HEK293 (cell line): Measurements from ENCODE around the gene FOXD3.

Experiments used
- CTCF ChIA-PET: fragments of 350-600 bp; formaldehyde crosslinking; extraction: SDS; loops from one replicate; lab custom pipeline; 2021; ENCODE audit warnings: antibody characterized with exemption; lab: Yijun Ruan, JAX
- POLR2A ChIA-PET: fragments of 300-600 bp; formaldehyde crosslinking; extraction: SDS; loops from one replicate; lab custom pipeline; 2020; ENCODE audit warnings: antibody characterized with exemption, inconsistent platforms; lab: Yijun Ruan, JAX
- H3K27ac ChIP-seq: fragments of 200-500 bp; sonication (Bioruptor generic); 2 replicates; pipeline ENCODE4 v1.5.1; 2014; ENCODE audit warnings: low read depth, low read length, control low read depth, inconsistent platforms; ENCODE audit errors: extremely low read depth
- H3K36me3 ChIP-seq, 2 experiments: fragments of 200-500 bp in 1 of 2; sonication (Bioruptor generic) in 1 of 2; 1 replicate in 1 of 2; 2 replicates in 1 of 2; pipeline ENCODE4 v1.5.1; 2014 to 2017; ENCODE audit warnings: inconsistent platforms in 2 of 2, low read length in 2 of 2; ENCODE audit not compliant: control insufficient read depth in 2 of 2, insufficient read depth in 1 of 2
- H3K4me1 ChIP-seq: fragments of 200-500 bp; sonication (Bioruptor generic); 2 replicates; pipeline ENCODE4 v1.5.1; 2014; ENCODE audit warnings: mild to moderate bottlenecking, low read length, inconsistent platforms; ENCODE audit not compliant: control insufficient read depth, insufficient read depth
- H3K4me3 ChIP-seq: 2 replicates; pipeline ENCODE4 v1.5.1; 2011; ENCODE audit warnings: low read depth, mild to moderate bottlenecking, control low read depth, low read length, moderate library complexity
- H3K9me3 ChIP-seq: fragments of 200-500 bp; sonication (Bioruptor generic); 2 replicates; pipeline ENCODE4 v1.5.1; 2014; ENCODE audit warnings: low read depth, low read length, inconsistent platforms; ENCODE audit not compliant: control insufficient read depth, insufficient read depth
- KLF16 ChIP-seq: fragments of 450-650 bp; formaldehyde crosslinking; IDR thresholded peaks from 2 replicates; pipeline ENCODE4 v1.5.1; 2017; ENCODE audit warnings: missing biosample characterization, missing genetic modification characterization
- KLF7 ChIP-seq: fragments of 450-650 bp; formaldehyde crosslinking; IDR thresholded peaks from 2 replicates; pipeline ENCODE4 v1.5.1; 2016; ENCODE audit warnings: missing biosample characterization, missing genetic modification characterization, borderline replicate concordance
- KLF8 ChIP-seq: fragments of 450-650 bp; formaldehyde crosslinking; IDR thresholded peaks from 2 replicates; pipeline ENCODE4 v1.5.1; 2016; ENCODE audit warnings: missing biosample characterization, missing genetic modification characterization
- SP2 ChIP-seq: fragments of 450-650 bp; formaldehyde crosslinking; IDR thresholded peaks from 2 replicates; pipeline ENCODE4 v1.5.1; 2016; ENCODE audit warnings: missing biosample characterization, missing genetic modification characterization
- SP3 ChIP-seq: fragments of 450-650 bp; formaldehyde crosslinking; IDR thresholded peaks from 2 replicates; pipeline ENCODE4 v1.5.1; 2016; ENCODE audit warnings: missing biosample characterization, missing genetic modification characterization
- ZBTB17 ChIP-seq: fragments of 450-650 bp; formaldehyde crosslinking; IDR thresholded peaks from 2 replicates; pipeline ENCODE4 v1.5.1; 2016; ENCODE audit warnings: missing biosample characterization, missing genetic modification characterization
- ZBTB26 ChIP-seq: fragments of 450-650 bp; formaldehyde crosslinking; optimal IDR thresholded peaks from 2 replicates; pipeline ENCODE3; 2016; ENCODE audit warnings: missing biosample characterization, mild to moderate bottlenecking, missing genetic modification characterization
- ZNF121 ChIP-seq: fragments of 450-650 bp; formaldehyde crosslinking; IDR thresholded peaks from 2 replicates; pipeline ENCODE4 v1.5.1; 2016; ENCODE audit warnings: missing biosample characterization, missing genetic modification characterization
- ZNF146 ChIP-seq: fragments of 450-650 bp; formaldehyde crosslinking; IDR thresholded peaks from 2 replicates; pipeline ENCODE4 v1.5.1; 2016; ENCODE audit warnings: missing biosample characterization, missing genetic modification characterization
- ZNF341 ChIP-seq: fragments of 450-650 bp; formaldehyde crosslinking; IDR thresholded peaks from 2 replicates; pipeline ENCODE4; 2016; ENCODE audit warnings: low read depth, missing biosample characterization, missing genetic modification characterization
- ZNF366 ChIP-seq: fragments of 450-650 bp; formaldehyde crosslinking; conservative IDR thresholded peaks from 2 replicates; pipeline ENCODE4 v1.5.1; 2016; ENCODE audit warnings: missing biosample characterization, missing genetic modification characterization
- ZNF514 ChIP-seq: fragments of 450-650 bp; formaldehyde crosslinking; IDR thresholded peaks from 2 replicates; pipeline ENCODE4 v1.5.1; 2016; ENCODE audit warnings: missing biosample characterization, missing genetic modification characterization
- ZNF600 ChIP-seq: fragments of 450-650 bp; formaldehyde crosslinking; IDR thresholded peaks from 2 replicates; pipeline ENCODE4 v1.5.1; 2016; ENCODE audit warnings: missing biosample characterization, missing genetic modification characterization
- ZNF692 ChIP-seq: fragments of 450-650 bp; formaldehyde crosslinking; IDR thresholded peaks from 2 replicates; pipeline ENCODE4 v1.5.1; 2016; ENCODE audit warnings: missing biosample characterization, missing genetic modification characterization
- ZSCAN23 ChIP-seq: fragments of 450-650 bp; formaldehyde crosslinking; IDR thresholded peaks from 2 replicates; pipeline ENCODE4 v1.5.1; 2016; ENCODE audit warnings: missing biosample characterization, missing genetic modification characterization
- TF ChIP-seq, protein P1 (sequence below): fragments of 450-650 bp; formaldehyde crosslinking; IDR thresholded peaks from 2 replicates; pipeline ENCODE4 v1.5.1; 2016; ENCODE audit warnings: missing biosample characterization, missing genetic modification characterization
- TF ChIP-seq, protein P2 (sequence below): fragments of 450-650 bp; formaldehyde crosslinking; IDR thresholded peaks from 2 replicates; pipeline ENCODE4 v1.5.1; 2017; ENCODE audit warnings: missing biosample characterization, missing genetic modification characterization
- TF ChIP-seq, protein P3 (sequence below): fragments of 450-650 bp; formaldehyde crosslinking; conservative IDR thresholded peaks from 2 replicates; pipeline ENCODE4 v1.5.1; 2016; ENCODE audit warnings: low read depth, missing biosample characterization, missing genetic modification characterization
- TF ChIP-seq, protein P4 (sequence below): fragments of 450-650 bp; formaldehyde crosslinking; IDR thresholded peaks from 2 replicates; pipeline ENCODE4 v1.5.1; 2016; ENCODE audit warnings: missing biosample characterization, missing genetic modification characterization
- TF ChIP-seq, protein P5 (sequence below): fragments of 450-650 bp; formaldehyde crosslinking; IDR thresholded peaks from 2 replicates; pipeline ENCODE4 v1.5.1; 2016; ENCODE audit warnings: missing biosample characterization, missing genetic modification characterization

FOXD3 gene

DNA sequence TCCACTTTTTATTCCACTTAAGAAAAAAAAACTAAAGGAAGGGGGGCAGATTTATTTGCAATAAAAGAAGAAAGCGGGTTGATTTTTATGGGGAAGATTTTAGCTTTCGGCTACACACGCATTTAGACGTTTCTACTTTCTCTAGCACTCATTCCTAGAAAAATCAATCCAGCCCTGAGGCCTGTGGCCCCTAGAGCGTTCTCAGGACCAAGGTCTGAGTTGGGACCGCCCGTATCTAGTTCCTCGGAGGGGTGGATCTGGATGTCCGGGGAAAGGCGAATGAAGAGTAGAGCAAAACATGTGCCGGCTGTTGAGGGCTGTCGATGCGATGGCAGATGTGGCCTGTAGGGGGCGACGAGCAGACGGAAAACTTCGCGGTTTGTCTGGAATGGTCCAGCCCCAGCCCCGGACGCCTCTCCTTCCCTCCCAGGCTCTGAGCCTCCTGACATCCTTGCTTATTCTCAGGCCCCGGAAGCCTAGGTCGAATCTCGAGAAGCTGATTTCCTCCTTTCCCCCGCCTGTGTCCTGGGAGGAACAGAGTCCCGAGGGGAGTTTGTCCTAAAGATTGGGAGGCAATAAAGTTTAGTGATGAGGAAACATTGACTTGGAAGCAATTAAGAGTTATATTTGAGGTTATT is 5.2 kb downstream of the FOXD3 start:
- Histone ChIP-seq H3K27ac (no peak overlapping the region), H3K4me3 (no peak overlapping the region)
- TF ChIP-seq ZBTB17 (tag by site-specific recombination) (peak; percentile 95), ZNF514 (tag by site-specific recombination) (no peak), KLF8 (tag by site-specific recombination) (peak; percentile 58), SP2 (tag by site-specific recombination) (0 out of 2 replicates have a peak, but pooled peaks have one; percentile 14), ZNF600 (tag by site-specific recombination) (peak; percentile 81), KLF16 (tag by site-specific recombination) (peak; percentile 30; the same call in 1 of the 2 replicates), ZNF341 (tag by site-specific recombination) (peak; percentile 77), ZNF692 (tag by site-specific recombination) (peak; percentile 21; the same call in 1 of the 2 replicates), ZNF121 (peak; percentile 55; the same call in 1 of the 2 replicates), ZSCAN23 (no peak), KLF7 (tag by site-specific recombination) (no peak), ZBTB26 (no peak), ZNF146 (no peak), SP3 (peak; percentile 48; the same call in 1 of the 2 replicates), ZNF366 (tag by site-specific recombination) (peak; percentile 77)
- TF ChIP-seq, protein P1, sequence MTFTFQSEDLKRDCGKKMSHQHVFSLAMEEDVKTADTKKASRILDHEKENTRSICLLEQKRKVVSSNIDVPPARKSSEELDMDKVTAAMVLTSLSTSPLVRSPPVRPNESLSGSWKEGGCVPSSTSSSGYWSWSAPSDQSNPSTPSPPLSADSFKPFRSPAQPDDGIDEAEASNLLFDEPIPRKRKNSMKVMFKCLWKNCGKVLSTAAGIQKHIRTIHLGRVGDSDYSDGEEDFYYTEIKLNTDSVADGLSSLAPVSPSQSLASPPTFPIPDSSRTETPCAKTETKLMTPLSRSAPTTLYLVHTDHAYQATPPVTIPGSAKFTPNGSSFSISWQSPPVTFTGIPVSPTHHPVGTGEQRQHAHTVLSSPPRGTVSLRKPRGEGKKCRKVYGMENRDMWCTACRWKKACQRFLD (tag by site-specific recombination) = no peak
- TF ChIP-seq, protein P2, sequence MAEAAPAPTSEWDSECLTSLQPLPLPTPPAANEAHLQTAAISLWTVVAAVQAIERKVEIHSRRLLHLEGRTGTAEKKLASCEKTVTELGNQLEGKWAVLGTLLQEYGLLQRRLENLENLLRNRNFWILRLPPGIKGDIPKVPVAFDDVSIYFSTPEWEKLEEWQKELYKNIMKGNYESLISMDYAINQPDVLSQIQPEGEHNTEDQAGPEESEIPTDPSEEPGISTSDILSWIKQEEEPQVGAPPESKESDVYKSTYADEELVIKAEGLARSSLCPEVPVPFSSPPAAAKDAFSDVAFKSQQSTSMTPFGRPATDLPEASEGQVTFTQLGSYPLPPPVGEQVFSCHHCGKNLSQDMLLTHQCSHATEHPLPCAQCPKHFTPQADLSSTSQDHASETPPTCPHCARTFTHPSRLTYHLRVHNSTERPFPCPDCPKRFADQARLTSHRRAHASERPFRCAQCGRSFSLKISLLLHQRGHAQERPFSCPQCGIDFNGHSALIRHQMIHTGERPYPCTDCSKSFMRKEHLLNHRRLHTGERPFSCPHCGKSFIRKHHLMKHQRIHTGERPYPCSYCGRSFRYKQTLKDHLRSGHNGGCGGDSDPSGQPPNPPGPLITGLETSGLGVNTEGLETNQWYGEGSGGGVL (tag by site-specific recombination) = no peak
- TF ChIP-seq, protein P3, sequence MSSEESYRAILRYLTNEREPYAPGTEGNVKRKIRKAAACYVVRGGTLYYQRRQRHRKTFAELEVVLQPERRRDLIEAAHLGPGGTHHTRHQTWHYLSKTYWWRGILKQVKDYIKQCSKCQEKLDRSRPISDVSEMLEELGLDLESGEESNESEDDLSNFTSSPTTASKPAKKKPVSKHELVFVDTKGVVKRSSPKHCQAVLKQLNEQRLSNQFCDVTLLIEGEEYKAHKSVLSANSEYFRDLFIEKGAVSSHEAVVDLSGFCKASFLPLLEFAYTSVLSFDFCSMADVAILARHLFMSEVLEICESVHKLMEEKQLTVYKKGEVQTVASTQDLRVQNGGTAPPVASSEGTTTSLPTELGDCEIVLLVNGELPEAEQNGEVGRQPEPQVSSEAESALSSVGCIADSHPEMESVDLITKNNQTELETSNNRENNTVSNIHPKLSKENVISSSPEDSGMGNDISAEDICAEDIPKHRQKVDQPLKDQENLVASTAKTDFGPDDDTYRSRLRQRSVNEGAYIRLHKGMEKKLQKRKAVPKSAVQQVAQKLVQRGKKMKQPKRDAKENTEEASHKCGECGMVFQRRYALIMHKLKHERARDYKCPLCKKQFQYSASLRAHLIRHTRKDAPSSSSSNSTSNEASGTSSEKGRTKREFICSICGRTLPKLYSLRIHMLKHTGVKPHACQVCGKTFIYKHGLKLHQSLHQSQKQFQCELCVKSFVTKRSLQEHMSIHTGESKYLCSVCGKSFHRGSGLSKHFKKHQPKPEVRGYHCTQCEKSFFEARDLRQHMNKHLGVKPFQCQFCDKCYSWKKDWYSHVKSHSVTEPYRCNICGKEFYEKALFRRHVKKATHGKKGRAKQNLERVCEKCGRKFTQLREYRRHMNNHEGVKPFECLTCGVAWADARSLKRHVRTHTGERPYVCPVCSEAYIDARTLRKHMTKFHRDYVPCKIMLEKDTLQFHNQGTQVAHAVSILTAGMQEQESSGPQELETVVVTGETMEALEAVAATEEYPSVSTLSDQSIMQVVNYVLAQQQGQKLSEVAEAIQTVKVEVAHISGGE = peak; percentile 21; the same call in 1 of the 2 replicates
- TF ChIP-seq, protein P4, sequence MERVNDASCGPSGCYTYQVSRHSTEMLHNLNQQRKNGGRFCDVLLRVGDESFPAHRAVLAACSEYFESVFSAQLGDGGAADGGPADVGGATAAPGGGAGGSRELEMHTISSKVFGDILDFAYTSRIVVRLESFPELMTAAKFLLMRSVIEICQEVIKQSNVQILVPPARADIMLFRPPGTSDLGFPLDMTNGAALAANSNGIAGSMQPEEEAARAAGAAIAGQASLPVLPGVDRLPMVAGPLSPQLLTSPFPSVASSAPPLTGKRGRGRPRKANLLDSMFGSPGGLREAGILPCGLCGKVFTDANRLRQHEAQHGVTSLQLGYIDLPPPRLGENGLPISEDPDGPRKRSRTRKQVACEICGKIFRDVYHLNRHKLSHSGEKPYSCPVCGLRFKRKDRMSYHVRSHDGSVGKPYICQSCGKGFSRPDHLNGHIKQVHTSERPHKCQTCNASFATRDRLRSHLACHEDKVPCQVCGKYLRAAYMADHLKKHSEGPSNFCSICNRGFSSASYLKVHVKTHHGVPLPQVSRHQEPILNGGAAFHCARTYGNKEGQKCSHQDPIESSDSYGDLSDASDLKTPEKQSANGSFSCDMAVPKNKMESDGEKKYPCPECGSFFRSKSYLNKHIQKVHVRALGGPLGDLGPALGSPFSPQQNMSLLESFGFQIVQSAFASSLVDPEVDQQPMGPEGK (tag by site-specific recombination) = peak; percentile 41; the same call in 1 of the 2 replicates
- TF ChIP-seq, protein P5, sequence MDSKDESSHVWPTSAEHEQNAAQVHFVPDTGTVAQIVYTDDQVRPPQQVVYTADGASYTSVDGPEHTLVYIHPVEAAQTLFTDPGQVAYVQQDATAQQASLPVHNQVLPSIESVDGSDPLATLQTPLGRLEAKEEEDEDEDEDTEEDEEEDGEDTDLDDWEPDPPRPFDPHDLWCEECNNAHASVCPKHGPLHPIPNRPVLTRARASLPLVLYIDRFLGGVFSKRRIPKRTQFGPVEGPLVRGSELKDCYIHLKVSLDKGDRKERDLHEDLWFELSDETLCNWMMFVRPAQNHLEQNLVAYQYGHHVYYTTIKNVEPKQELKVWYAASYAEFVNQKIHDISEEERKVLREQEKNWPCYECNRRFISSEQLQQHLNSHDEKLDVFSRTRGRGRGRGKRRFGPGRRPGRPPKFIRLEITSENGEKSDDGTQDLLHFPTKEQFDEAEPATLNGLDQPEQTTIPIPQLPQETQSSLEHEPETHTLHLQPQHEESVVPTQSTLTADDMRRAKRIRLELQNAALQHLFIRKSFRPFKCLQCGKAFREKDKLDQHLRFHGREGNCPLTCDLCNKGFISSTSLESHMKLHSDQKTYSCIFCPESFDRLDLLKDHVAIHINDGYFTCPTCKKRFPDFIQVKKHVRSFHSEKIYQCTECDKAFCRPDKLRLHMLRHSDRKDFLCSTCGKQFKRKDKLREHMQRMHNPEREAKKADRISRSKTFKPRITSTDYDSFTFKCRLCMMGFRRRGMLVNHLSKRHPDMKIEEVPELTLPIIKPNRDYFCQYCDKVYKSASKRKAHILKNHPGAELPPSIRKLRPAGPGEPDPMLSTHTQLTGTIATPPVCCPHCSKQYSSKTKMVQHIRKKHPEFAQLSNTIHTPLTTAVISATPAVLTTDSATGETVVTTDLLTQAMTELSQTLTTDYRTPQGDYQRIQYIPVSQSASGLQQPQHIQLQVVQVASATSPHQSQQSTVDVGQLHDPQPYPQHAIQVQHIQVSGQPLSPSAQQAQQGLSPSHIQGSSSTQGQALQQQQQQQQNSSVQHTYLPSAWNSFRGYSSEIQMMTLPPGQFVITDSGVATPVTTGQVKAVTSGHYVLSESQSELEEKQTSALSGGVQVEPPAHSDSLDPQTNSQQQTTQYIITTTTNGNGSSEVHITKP = peak; percentile 98

More for the DNA sequence above, 5.2 kb downstream of the FOXD3 start:
- no peaks in the 10 kb centered on the region for H3K9me3 ChIP-seq
- no peaks in the 10 kb centered on the region for H3K36me3 ChIP-seq
- ChIA-PET CTCF (interaction anchor here (0.5 to 3.8 kb wide), 36 partner anchors 8 to 866 kb away, joined by 3 to 34 read pairs (median 4); partner anchors contain the start of genes EFCAB7 and ITGB3BP), POLR2A (no interaction called here)
- H3K4me1 ChIP-seq = peaks cover 5% of the 10 kb centered on the region; the same call in 1 of the 2 replicates
